ENCODE measurements around the gene PUSL1. TPM values are rescaled to one million over a fixed set of nuclear protein-coding genes. Genes with fewer than 3 reads are reported as not detected.

The PUSL1 gene
- total and polyA plus RNA-seq, 2 of the 13 experiments (the other 11 are each of a cell fraction or from before 2014, with no cell fraction given) = 8.3 to 22.2 TPM

DNA sequence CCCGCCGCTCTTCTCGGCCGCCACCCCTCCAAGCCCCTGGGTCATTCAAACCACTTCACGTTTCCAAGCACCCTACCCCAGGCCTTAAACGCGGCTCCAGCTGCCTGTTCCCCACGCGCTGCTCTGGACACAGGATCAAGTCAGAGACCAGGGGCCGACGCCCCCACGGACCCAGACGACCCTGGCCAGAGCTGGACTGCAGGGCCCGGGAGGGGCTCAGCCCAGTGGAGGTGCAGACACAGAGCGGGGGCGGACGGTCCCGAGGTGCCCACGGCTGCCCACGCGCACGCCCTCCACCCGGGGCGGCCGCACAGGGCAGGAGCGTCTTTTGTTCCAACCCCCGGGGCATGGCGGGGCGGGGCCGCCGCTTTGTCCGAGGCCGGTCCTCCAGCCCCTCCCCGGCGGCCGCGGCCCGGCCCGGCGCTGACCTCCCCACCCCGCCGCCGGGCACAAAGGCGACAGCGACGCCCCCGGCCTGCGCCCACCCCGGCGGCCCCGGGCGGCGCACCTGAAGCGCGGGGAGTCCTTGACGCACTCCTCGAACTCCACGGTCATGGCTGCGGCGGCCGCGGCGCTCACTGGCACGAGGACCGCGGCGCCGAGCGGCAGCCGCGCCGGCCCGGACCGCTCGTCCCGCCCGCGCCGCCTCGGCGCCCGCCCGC lies 1.0 kb upstream of the PUSL1 start (continued):
- TF ChIP-seq, protein P1, sequence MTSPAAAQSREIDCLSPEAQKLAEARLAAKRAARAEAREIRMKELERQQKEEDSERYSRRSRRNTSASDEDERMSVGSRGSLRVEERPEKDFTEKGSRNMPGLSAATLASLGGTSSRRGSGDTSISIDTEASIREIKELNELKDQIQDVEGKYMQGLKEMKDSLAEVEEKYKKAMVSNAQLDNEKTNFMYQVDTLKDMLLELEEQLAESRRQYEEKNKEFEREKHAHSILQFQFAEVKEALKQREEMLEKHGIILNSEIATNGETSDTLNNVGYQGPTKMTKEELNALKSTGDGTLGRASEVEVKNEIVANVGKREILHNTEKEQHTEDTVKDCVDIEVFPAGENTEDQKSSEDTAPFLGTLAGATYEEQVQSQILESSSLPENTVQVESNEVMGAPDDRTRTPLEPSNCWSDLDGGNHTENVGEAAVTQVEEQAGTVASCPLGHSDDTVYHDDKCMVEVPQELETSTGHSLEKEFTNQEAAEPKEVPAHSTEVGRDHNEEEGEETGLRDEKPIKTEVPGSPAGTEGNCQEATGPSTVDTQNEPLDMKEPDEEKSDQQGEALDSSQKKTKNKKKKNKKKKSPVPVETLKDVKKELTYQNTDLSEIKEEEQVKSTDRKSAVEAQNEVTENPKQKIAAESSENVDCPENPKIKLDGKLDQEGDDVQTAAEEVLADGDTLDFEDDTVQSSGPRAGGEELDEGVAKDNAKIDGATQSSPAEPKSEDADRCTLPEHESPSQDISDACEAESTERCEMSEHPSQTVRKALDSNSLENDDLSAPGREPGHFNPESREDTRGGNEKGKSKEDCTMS (CRISPR knock-in tag; conservative IDR thresholded peaks at IDR 0.05) = no peak
- TF ChIP-seq, protein P2, sequence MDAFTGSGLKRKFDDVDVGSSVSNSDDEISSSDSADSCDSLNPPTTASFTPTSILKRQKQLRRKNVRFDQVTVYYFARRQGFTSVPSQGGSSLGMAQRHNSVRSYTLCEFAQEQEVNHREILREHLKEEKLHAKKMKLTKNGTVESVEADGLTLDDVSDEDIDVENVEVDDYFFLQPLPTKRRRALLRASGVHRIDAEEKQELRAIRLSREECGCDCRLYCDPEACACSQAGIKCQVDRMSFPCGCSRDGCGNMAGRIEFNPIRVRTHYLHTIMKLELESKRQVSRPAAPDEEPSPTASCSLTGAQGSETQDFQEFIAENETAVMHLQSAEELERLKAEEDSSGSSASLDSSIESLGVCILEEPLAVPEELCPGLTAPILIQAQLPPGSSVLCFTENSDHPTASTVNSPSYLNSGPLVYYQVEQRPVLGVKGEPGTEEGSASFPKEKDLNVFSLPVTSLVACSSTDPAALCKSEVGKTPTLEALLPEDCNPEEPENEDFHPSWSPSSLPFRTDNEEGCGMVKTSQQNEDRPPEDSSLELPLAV (CRISPR knock-in tag; conservative IDR thresholded peaks at IDR 0.05; ENCODE audit: low read depth) = 0 out of 2 replicates have a peak, but pooled peaks have one; percentile 5
- TF ChIP-seq, protein P3, sequence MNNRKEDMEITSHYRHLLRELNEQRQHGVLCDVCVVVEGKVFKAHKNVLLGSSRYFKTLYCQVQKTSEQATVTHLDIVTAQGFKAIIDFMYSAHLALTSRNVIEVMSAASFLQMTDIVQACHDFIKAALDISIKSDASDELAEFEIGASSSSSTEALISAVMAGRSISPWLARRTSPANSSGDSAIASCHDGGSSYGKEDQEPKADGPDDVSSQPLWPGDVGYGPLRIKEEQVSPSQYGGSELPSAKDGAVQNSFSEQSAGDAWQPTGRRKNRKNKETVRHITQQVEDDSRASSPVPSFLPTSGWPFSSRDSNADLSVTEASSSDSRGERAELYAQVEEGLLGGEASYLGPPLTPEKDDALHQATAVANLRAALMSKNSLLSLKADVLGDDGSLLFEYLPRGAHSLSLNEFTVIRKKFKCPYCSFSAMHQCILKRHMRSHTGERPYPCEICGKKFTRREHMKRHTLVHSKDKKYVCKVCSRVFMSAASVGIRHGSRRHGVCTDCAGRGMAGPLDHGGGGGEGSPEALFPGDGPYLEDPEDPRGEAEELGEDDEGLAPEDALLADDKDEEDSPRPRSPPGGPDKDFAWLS (CRISPR knock-in tag; IDR thresholded peaks at IDR 0.05; ENCODE audit: borderline replicate concordance) = no peak
- TF ChIP-seq ZNF709 (CRISPR knock-in tag; IDR thresholded peaks at IDR 0.05) (no peak), RBFOX2 (IDR thresholded peaks at IDR 0.05; ENCODE audit: low read depth, low read length) (peak; percentile 54), ZNF563 (CRISPR knock-in tag; IDR thresholded peaks at IDR 0.05) (peak; percentile 55; the same call in 1 of the 2 replicates), ZNF550 (CRISPR knock-in tag; IDR thresholded peaks at IDR 0.05; ENCODE audit: borderline replicate concordance) (no peak), HNRNPLL (IDR thresholded peaks at IDR 0.05; ENCODE audit: low read depth, low read length, poor library complexity, severe bottlenecking) (no peak), TAF1 (CRISPR knock-in tag; IDR thresholded peaks at IDR 0.05) (0 out of 2 replicates have a peak, but pooled peaks have one; percentile 1), NFE2L1 (CRISPR knock-in tag; IDR thresholded peaks at IDR 0.05; ENCODE audit: borderline replicate concordance) (0 out of 2 replicates have a peak, but pooled peaks have one; percentile 49), ZBTB42 (CRISPR knock-in tag; IDR thresholded peaks at IDR 0.05) (0 out of 2 replicates have a peak, but pooled peaks have one; percentile 33), CBX5 (CRISPR knock-in tag; IDR thresholded peaks at IDR 0.05; ENCODE audit: borderline replicate concordance) (no peak), BCL6 (CRISPR knock-in tag; IDR thresholded peaks at IDR 0.05) (no peak)
- TF ChIP-seq, protein P4, sequence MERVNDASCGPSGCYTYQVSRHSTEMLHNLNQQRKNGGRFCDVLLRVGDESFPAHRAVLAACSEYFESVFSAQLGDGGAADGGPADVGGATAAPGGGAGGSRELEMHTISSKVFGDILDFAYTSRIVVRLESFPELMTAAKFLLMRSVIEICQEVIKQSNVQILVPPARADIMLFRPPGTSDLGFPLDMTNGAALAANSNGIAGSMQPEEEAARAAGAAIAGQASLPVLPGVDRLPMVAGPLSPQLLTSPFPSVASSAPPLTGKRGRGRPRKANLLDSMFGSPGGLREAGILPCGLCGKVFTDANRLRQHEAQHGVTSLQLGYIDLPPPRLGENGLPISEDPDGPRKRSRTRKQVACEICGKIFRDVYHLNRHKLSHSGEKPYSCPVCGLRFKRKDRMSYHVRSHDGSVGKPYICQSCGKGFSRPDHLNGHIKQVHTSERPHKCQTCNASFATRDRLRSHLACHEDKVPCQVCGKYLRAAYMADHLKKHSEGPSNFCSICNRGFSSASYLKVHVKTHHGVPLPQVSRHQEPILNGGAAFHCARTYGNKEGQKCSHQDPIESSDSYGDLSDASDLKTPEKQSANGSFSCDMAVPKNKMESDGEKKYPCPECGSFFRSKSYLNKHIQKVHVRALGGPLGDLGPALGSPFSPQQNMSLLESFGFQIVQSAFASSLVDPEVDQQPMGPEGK (CRISPR knock-in tag; IDR thresholded peaks at IDR 0.05) = no peak; the same call in 1 of the 2 replicates
- TF ChIP-seq, protein P5, sequence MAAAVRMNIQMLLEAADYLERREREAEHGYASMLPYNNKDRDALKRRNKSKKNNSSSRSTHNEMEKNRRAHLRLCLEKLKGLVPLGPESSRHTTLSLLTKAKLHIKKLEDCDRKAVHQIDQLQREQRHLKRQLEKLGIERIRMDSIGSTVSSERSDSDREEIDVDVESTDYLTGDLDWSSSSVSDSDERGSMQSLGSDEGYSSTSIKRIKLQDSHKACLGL (CRISPR knock-in tag; IDR thresholded peaks at IDR 0.05) = no peak; the same call in 1 of the 2 replicates
- TF ChIP-seq, protein P6, sequence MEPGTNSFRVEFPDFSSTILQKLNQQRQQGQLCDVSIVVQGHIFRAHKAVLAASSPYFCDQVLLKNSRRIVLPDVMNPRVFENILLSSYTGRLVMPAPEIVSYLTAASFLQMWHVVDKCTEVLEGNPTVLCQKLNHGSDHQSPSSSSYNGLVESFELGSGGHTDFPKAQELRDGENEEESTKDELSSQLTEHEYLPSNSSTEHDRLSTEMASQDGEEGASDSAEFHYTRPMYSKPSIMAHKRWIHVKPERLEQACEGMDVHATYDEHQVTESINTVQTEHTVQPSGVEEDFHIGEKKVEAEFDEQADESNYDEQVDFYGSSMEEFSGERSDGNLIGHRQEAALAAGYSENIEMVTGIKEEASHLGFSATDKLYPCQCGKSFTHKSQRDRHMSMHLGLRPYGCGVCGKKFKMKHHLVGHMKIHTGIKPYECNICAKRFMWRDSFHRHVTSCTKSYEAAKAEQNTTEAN (CRISPR knock-in tag; conservative IDR thresholded peaks at IDR 0.05) = 0 out of 2 replicates have a peak, but pooled peaks have one; percentile 8

All from HepG2 (cell line).